NCI-H146 treated with DMSO at 0.1 percent for 48 hours (cell line): ENCODE measurements around the gene PTGES2.
"Not testable (repeated sequence)": the region's sequence is repeated elsewhere in the genome, so short reads cannot be mapped to it uniquely, and the experiment has no call there.

ENCODE experiments used
- DNase-seq: peaks from one replicate; lab custom pipeline; 2025; ENCODE audit not compliant: unreplicated experiment; lab: John Stamatoyannopoulos, UW

Gene PTGES2

GRCh38 chr9:128089299-128089698 lies 38.2 kb downstream of the PTGES2 start:
- DNase-seq, result no peak

- DNase-seq, result no peak
Observed at GRCh38 chr9:128088253-128088945, 39.1 kb downstream of the PTGES2 start.

GRCh38 chr9:128087262-128087661 lies 40.3 kb downstream of the PTGES2 start:
- no peak for DNase-seq

- no peak for DNase-seq
Observed at GRCh38 chr9:128085943-128086342, 41.6 kb downstream of the PTGES2 start.

- DNase-seq, result no peak
Observed at GRCh38 chr9:128084746-128085145, 42.8 kb downstream of the PTGES2 start.

- DNase-seq, result no peak
Observed at GRCh38 chr9:128082151-128082550, 45.4 kb downstream of the PTGES2 start.

- DNase-seq, result peak; percentile 7
Observed at GRCh38 chr9:128081056-128081455, 46.5 kb downstream of the PTGES2 start.

- DNase-seq, result no peak
Observed at GRCh38 chr9:128080206-128080605, 47.3 kb downstream of the PTGES2 start.

- DNase-seq, result no peak
Observed at GRCh38 chr9:128078504-128079434, 48.8 kb downstream of the PTGES2 start.

- no peak for DNase-seq
Observed at GRCh38 chr9:128077847-128078503, 49.6 kb downstream of the PTGES2 start.

- no peak for DNase-seq
Observed at GRCh38 chr9:128073253-128073886, 54.2 kb downstream of the PTGES2 start.

- peak; percentile 29 for DNase-seq
Observed at GRCh38 chr9:128072144-128073021, 55.1 kb downstream of the PTGES2 start.

GRCh38 chr9:128071475-128071874 lies 56.1 kb downstream of the PTGES2 start:
- not testable (repeated sequence) for DNase-seq

- DNase-seq, result no peak
Observed at GRCh38 chr9:128070874-128071273, 56.7 kb downstream of the PTGES2 start.
